ENCODE data around the gene NPAS2.

DNA sequence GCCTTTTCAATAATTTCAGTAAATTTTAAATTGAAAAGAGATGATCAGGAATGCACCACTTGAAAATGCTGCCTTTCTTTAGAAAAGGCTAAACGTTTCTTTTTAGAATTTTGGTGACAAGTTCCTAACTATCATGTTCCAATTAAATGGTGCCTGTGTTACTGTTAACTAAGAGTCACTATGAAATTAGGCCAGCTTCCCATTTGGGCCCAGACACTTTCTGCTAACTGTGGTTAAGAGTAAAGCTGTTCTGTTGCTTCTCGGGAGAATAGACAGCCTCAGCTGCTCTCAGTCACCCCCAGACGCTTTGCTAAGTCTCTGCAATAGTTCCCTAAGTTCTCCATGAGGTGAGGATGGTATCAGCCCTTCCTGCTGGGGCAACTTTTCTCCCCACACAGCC lies 90.2 kb downstream of the NPAS2 start:
- no peak for TF ChIP-seq POLR2A (IDR thresholded peaks at IDR 0.05)
- TF ChIP-seq, protein P1, sequence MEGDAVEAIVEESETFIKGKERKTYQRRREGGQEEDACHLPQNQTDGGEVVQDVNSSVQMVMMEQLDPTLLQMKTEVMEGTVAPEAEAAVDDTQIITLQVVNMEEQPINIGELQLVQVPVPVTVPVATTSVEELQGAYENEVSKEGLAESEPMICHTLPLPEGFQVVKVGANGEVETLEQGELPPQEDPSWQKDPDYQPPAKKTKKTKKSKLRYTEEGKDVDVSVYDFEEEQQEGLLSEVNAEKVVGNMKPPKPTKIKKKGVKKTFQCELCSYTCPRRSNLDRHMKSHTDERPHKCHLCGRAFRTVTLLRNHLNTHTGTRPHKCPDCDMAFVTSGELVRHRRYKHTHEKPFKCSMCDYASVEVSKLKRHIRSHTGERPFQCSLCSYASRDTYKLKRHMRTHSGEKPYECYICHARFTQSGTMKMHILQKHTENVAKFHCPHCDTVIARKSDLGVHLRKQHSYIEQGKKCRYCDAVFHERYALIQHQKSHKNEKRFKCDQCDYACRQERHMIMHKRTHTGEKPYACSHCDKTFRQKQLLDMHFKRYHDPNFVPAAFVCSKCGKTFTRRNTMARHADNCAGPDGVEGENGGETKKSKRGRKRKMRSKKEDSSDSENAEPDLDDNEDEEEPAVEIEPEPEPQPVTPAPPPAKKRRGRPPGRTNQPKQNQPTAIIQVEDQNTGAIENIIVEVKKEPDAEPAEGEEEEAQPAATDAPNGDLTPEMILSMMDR (IDR thresholded peaks at IDR 0.05): no peak

Measured in adrenal gland (tissue), 5 donors.